MM.1S (cell line): ENCODE data around the gene PCDHA8.

Source experiments
- CTCF ChIP-seq: fragments of 300-600 bp; sonication (generic); IDR thresholded peaks from 2 replicates; pipeline ENCODE4 v1.5.1; 2016; ENCODE audit warnings: antibody characterized with exemption, low read length, mixed read lengths
- EZH2 ChIP-seq: fragments of 300-600 bp; sonication (generic); optimal IDR thresholded peaks from 2 replicates; pipeline ENCODE3; 2017; ENCODE audit warnings: low read depth, mild to moderate bottlenecking, antibody characterized with exemption, low read length, mixed read lengths

- no peak for TF ChIP-seq CTCF
- TF ChIP-seq EZH2, result no peak
These were observed 36.2 kb downstream of the PCDHA8 start for GRCh38 chr5:140877262-140877581.
